Measurements from ENCODE around the gene COG5. TPM values are rescaled to one million over a fixed set of nuclear protein-coding genes. Genes with fewer than 3 reads are reported as not detected.

Gene COG5
- total RNA-seq, 1 donor from 2014 or later = 21.4 TPM

- Histone ChIP-seq H3K9ac (ENCODE audit: low read depth in 1 of 3, low read length in 3 of 3) (no peak overlapping the region), H3K9me3 (ENCODE audit: control insufficient read depth in 3 of 3, low read length in 3 of 3) (no peaks in the 10 kb centered on the region), H3K4me3 (ENCODE audit: low read length in 3 of 3) (no peak overlapping the region), H3K27me3 (ENCODE audit: control insufficient read depth in 3 of 3, insufficient read depth in 3 of 3, low read length in 3 of 3) (no peaks in the 10 kb centered on the region), H3K27ac (ENCODE audit: low read depth, low read length) (no peak overlapping the region), H3K4me1 (ENCODE audit: control insufficient read depth in 3 of 3, insufficient read depth in 3 of 3, low read length in 3 of 3) (peaks cover 13 to 25% (median 19%) of the 10 kb centered on the region in 3 donors), H3K36me3 (ENCODE audit: control insufficient read depth in 3 of 3, insufficient read depth in 3 of 3, low read length in 3 of 3) (peaks cover 0 to 20% (median 16%) of the 10 kb centered on the region in 3 donors)
Observed at GRCh38 chr7:107179326-107180164, 384.2 kb downstream of the COG5 start.

- Histone ChIP-seq H3K9ac (ENCODE audit: low read depth in 1 of 3, low read length in 3 of 3) (peak overlapping the region in 2 of 3 donors; percentile 15 to 32), H3K27me3 (ENCODE audit: control insufficient read depth in 3 of 3, insufficient read depth in 3 of 3, low read length in 3 of 3) (no peaks in the 10 kb centered on the region), H3K9me3 (ENCODE audit: control insufficient read depth in 3 of 3, low read length in 3 of 3) (no peaks in the 10 kb centered on the region), H3K27ac (ENCODE audit: low read depth, low read length) (no peak overlapping the region), H3K4me1 (ENCODE audit: control insufficient read depth in 3 of 3, insufficient read depth in 3 of 3, low read length in 3 of 3) (peaks cover 31 to 39% (median 33%) of the 10 kb centered on the region in 3 donors), H3K36me3 (ENCODE audit: control insufficient read depth in 3 of 3, insufficient read depth in 3 of 3, low read length in 3 of 3) (no peaks in the 10 kb centered on the region), H3K4me3 (ENCODE audit: low read length in 3 of 3) (no peak overlapping the region)
Observed at GRCh38 chr7:107173691-107174406, 389.9 kb downstream of the COG5 start.

- Histone ChIP-seq H3K9me3 (ENCODE audit: control insufficient read depth in 3 of 3, low read length in 3 of 3) (no peaks in the 10 kb centered on the region), H3K4me3 (ENCODE audit: low read length in 3 of 3) (no peak overlapping the region), H3K27ac (ENCODE audit: low read depth, low read length) (no peak overlapping the region), H3K27me3 (ENCODE audit: control insufficient read depth in 3 of 3, insufficient read depth in 3 of 3, low read length in 3 of 3) (no peaks in the 10 kb centered on the region), H3K36me3 (ENCODE audit: control insufficient read depth in 3 of 3, insufficient read depth in 3 of 3, low read length in 3 of 3) (no peaks in the 10 kb centered on the region), H3K9ac (ENCODE audit: low read depth in 1 of 3, low read length in 3 of 3) (peak overlapping the region in 1 of 3 donors; percentile 32), H3K4me1 (ENCODE audit: control insufficient read depth in 3 of 3, insufficient read depth in 3 of 3, low read length in 3 of 3) (peaks cover 31 to 39% (median 33%) of the 10 kb centered on the region in 3 donors)
Observed at GRCh38 chr7:107173191-107173590, 390.5 kb downstream of the COG5 start.

GRCh38 chr7:107172276-107173032 lies 391.3 kb downstream of the COG5 start:
- H3K9me3 ChIP-seq (ENCODE audit: control insufficient read depth in 3 of 3, low read length in 3 of 3) = no peaks in the 10 kb centered on the region
- no peak overlapping the region for H3K9ac ChIP-seq (ENCODE audit: low read depth in 1 of 3, low read length in 3 of 3)
- no peaks in the 10 kb centered on the region for H3K36me3 ChIP-seq (ENCODE audit: control insufficient read depth in 3 of 3, insufficient read depth in 3 of 3, low read length in 3 of 3)
- no peaks in the 10 kb centered on the region for H3K27me3 ChIP-seq (ENCODE audit: control insufficient read depth in 3 of 3, insufficient read depth in 3 of 3, low read length in 3 of 3)
- H3K4me3 ChIP-seq (ENCODE audit: low read length in 3 of 3) = no peak overlapping the region
- H3K4me1 ChIP-seq (ENCODE audit: control insufficient read depth in 3 of 3, insufficient read depth in 3 of 3, low read length in 3 of 3) = peaks cover 31 to 39% (median 35%) of the 10 kb centered on the region in 3 donors
- no peak overlapping the region for H3K27ac ChIP-seq (ENCODE audit: low read depth, low read length)

GRCh38 chr7:107171496-107171895 lies 392.2 kb downstream of the COG5 start:
- H3K36me3 ChIP-seq (ENCODE audit: control insufficient read depth in 3 of 3, insufficient read depth in 3 of 3, low read length in 3 of 3) = no peaks in the 10 kb centered on the region
- no peaks in the 10 kb centered on the region for H3K9me3 ChIP-seq (ENCODE audit: control insufficient read depth in 3 of 3, low read length in 3 of 3)
- no peaks in the 10 kb centered on the region for H3K27me3 ChIP-seq (ENCODE audit: control insufficient read depth in 3 of 3, insufficient read depth in 3 of 3, low read length in 3 of 3)
- no peak overlapping the region for H3K4me3 ChIP-seq (ENCODE audit: low read length in 3 of 3)
- peak overlapping the region; percentile 42 for H3K27ac ChIP-seq (ENCODE audit: low read depth, low read length)
- H3K4me1 ChIP-seq (ENCODE audit: control insufficient read depth in 3 of 3, insufficient read depth in 3 of 3, low read length in 3 of 3) = peaks cover 25 to 30% (median 26%) of the 10 kb centered on the region in 3 donors
- no peak overlapping the region for H3K9ac ChIP-seq (ENCODE audit: low read depth in 1 of 3, low read length in 3 of 3)

GRCh38 chr7:107170051-107170915 lies 393.4 kb downstream of the COG5 start:
- Histone ChIP-seq H3K4me1 (ENCODE audit: control insufficient read depth in 3 of 3, insufficient read depth in 3 of 3, low read length in 3 of 3) (peaks cover 23 to 30% (median 25%) of the 10 kb centered on the region in 3 donors), H3K36me3 (ENCODE audit: control insufficient read depth in 3 of 3, insufficient read depth in 3 of 3, low read length in 3 of 3) (no peaks in the 10 kb centered on the region), H3K4me3 (ENCODE audit: low read length in 3 of 3) (peak overlapping the region; percentile 83 to 88 (median 87)), H3K27ac (ENCODE audit: low read depth, low read length) (peak overlapping the region; percentile 98), H3K27me3 (ENCODE audit: control insufficient read depth in 3 of 3, insufficient read depth in 3 of 3, low read length in 3 of 3) (no peaks in the 10 kb centered on the region), H3K9me3 (ENCODE audit: control insufficient read depth in 3 of 3, low read length in 3 of 3) (no peaks in the 10 kb centered on the region), H3K9ac (ENCODE audit: low read depth in 1 of 3, low read length in 3 of 3) (peak overlapping the region; percentile 75 to 83 (median 81))

GRCh38 chr7:107169120-107170050 lies 394.3 kb downstream of the COG5 start:
- Histone ChIP-seq H3K4me1 (ENCODE audit: control insufficient read depth in 3 of 3, insufficient read depth in 3 of 3, low read length in 3 of 3) (peaks cover 19 to 23% (median 22%) of the 10 kb centered on the region in 3 donors), H3K36me3 (ENCODE audit: control insufficient read depth in 3 of 3, insufficient read depth in 3 of 3, low read length in 3 of 3) (no peaks in the 10 kb centered on the region), H3K4me3 (ENCODE audit: low read length in 3 of 3) (peak overlapping the region; percentile 87 to 90 (median 87)), H3K27me3 (ENCODE audit: control insufficient read depth in 3 of 3, insufficient read depth in 3 of 3, low read length in 3 of 3) (no peaks in the 10 kb centered on the region), H3K9me3 (ENCODE audit: control insufficient read depth in 3 of 3, low read length in 3 of 3) (no peaks in the 10 kb centered on the region), H3K27ac (ENCODE audit: low read depth, low read length) (peak overlapping the region; percentile 98), H3K9ac (ENCODE audit: low read depth in 1 of 3, low read length in 3 of 3) (peak overlapping the region; percentile 92 to 96 (median 93))

- peak within 1 kb of the TSS; percentile 94 to 99 (median 98) for H3K9ac ChIP-seq (ENCODE audit: low read depth in 1 of 3, low read length in 3 of 3)
- H3K27me3 ChIP-seq (ENCODE audit: control insufficient read depth in 3 of 3, insufficient read depth in 3 of 3, low read length in 3 of 3) = no peaks in the 10 kb centered on the region
- H3K27ac ChIP-seq (ENCODE audit: low read depth, low read length) = peak within 1 kb of the TSS; percentile 98
- no peaks in the 10 kb centered on the region for H3K36me3 ChIP-seq (ENCODE audit: control insufficient read depth in 3 of 3, insufficient read depth in 3 of 3, low read length in 3 of 3)
- H3K4me1 ChIP-seq (ENCODE audit: control insufficient read depth in 3 of 3, insufficient read depth in 3 of 3, low read length in 3 of 3) = peaks cover 11 to 18% (median 13%) of the 10 kb centered on the region in 3 donors
- no peaks in the 10 kb centered on the region for H3K9me3 ChIP-seq (ENCODE audit: control insufficient read depth in 3 of 3, low read length in 3 of 3)
- H3K4me3 ChIP-seq (ENCODE audit: low read length in 3 of 3) = peak within 1 kb of the TSS; percentile 87 to 95 (median 95)
Observed at GRCh38 chr7:107168233-107169119, 395.2 kb downstream of the COG5 start, which contains the start of gene HBP1. Gene HBP1 (plus strand): TSS chr7:107169003. CDS start chr7:107179894, 10,891 bp downstream.
